ENCODE measurements around the gene TRAPPC14. TPM values are rescaled to one million over a fixed set of nuclear protein-coding genes. Genes with fewer than 3 reads are reported as not detected.

Gene TRAPPC14
- total and polyA plus RNA-seq, 2 donors from 2014 or later: 14.8 to 27.1 TPM

GRCh38 chr7:100157069-100157333, 1.5 kb downstream of the TRAPPC14 start:
- Histone ChIP-seq H3K9me3 (ENCODE audit: control insufficient read depth in 2 of 3, insufficient read depth in 1 of 3, low read length in 3 of 3) (no peaks in the 10 kb centered on the region), H3K36me3 (ENCODE audit: control insufficient read depth in 2 of 3, insufficient read depth in 3 of 3, low read length in 3 of 3) (peaks cover 2 to 18% (median 3%) of the 10 kb centered on the region in 3 donors), H3K9ac (ENCODE audit: low read length in 3 of 3) (peak overlapping the region in 1 of 3 donors; percentile 41), H3K27ac (ENCODE audit: low read depth in 2 of 2, low read length in 2 of 2) (no peak overlapping the region), H3K4me1 (ENCODE audit: control insufficient read depth in 2 of 3, insufficient read depth in 2 of 3, low read depth in 1 of 3, low read length in 3 of 3) (peaks cover 0 to 8% (median 4%) of the 10 kb centered on the region in 3 donors), H3K4me3 (ENCODE audit: low read length in 3 of 3) (peak overlapping the region in 1 of 3 donors; percentile 71), H3K27me3 (ENCODE audit: control insufficient read depth, insufficient read depth, low read length) (no peaks in the 10 kb centered on the region)
- DNase-seq (no peak), FAIRE-seq (no peak)
- TF ChIP-seq, protein P1, sequence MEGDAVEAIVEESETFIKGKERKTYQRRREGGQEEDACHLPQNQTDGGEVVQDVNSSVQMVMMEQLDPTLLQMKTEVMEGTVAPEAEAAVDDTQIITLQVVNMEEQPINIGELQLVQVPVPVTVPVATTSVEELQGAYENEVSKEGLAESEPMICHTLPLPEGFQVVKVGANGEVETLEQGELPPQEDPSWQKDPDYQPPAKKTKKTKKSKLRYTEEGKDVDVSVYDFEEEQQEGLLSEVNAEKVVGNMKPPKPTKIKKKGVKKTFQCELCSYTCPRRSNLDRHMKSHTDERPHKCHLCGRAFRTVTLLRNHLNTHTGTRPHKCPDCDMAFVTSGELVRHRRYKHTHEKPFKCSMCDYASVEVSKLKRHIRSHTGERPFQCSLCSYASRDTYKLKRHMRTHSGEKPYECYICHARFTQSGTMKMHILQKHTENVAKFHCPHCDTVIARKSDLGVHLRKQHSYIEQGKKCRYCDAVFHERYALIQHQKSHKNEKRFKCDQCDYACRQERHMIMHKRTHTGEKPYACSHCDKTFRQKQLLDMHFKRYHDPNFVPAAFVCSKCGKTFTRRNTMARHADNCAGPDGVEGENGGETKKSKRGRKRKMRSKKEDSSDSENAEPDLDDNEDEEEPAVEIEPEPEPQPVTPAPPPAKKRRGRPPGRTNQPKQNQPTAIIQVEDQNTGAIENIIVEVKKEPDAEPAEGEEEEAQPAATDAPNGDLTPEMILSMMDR (IDR thresholded peaks at IDR 0.05; ENCODE audit: borderline replicate concordance, extremely low read depth, insufficient read depth): no peak
- intact Hi-C loops (cut with DNase I): no loop called here

- TF ChIP-seq, protein P1 (IDR thresholded peaks at IDR 0.05; ENCODE audit: borderline replicate concordance, extremely low read depth, insufficient read depth): no peak
- Histone ChIP-seq H3K27me3 (ENCODE audit: control insufficient read depth, insufficient read depth, low read length) (no peaks in the 10 kb centered on the region), H3K9me3 (ENCODE audit: control insufficient read depth in 2 of 3, insufficient read depth in 1 of 3, low read length in 3 of 3) (no peaks in the 10 kb centered on the region), H3K36me3 (ENCODE audit: control insufficient read depth in 2 of 3, insufficient read depth in 3 of 3, low read length in 3 of 3) (peaks cover 2 to 18% (median 3%) of the 10 kb centered on the region in 3 donors), H3K27ac (ENCODE audit: low read depth in 2 of 2, low read length in 2 of 2) (no peak overlapping the region), H3K4me3 (ENCODE audit: low read length in 3 of 3) (no peak overlapping the region), H3K4me1 (ENCODE audit: control insufficient read depth in 2 of 3, insufficient read depth in 2 of 3, low read depth in 1 of 3, low read length in 3 of 3) (peaks cover 0 to 8% (median 4%) of the 10 kb centered on the region in 3 donors), H3K9ac (ENCODE audit: low read length in 3 of 3) (peak overlapping the region in 1 of 3 donors; percentile 12)
- FAIRE-seq (no peak), DNase-seq (peak in 1 of 5 donors; percentile 44)
- intact Hi-C loops (cut with DNase I): no loop called here
Measured at GRCh38 chr7:100156331-100157068, 2.0 kb downstream of the TRAPPC14 start.

GRCh38 chr7:100155553-100156317, 2.8 kb downstream of the TRAPPC14 start:
- H3K36me3 ChIP-seq (ENCODE audit: control insufficient read depth in 2 of 3, insufficient read depth in 3 of 3, low read length in 3 of 3): peaks cover 2 to 18% (median 3%) of the 10 kb centered on the region in 3 donors
- H3K9me3 ChIP-seq (ENCODE audit: control insufficient read depth in 2 of 3, insufficient read depth in 1 of 3, low read length in 3 of 3): no peaks in the 10 kb centered on the region
- no peak for FAIRE-seq
- H3K27ac ChIP-seq (ENCODE audit: low read depth in 2 of 2, low read length in 2 of 2): no peak overlapping the region
- no peak overlapping the region for H3K9ac ChIP-seq (ENCODE audit: low read length in 3 of 3)
- intact Hi-C loops (cut with DNase I): no loop called here
- H3K4me1 ChIP-seq (ENCODE audit: control insufficient read depth in 2 of 3, insufficient read depth in 2 of 3, low read depth in 1 of 3, low read length in 3 of 3): peaks cover 0 to 8% (median 4%) of the 10 kb centered on the region in 3 donors
- H3K4me3 ChIP-seq (ENCODE audit: low read length in 3 of 3): no peak overlapping the region
- H3K27me3 ChIP-seq (ENCODE audit: control insufficient read depth, insufficient read depth, low read length): no peaks in the 10 kb centered on the region
- no peak for DNase-seq
- TF ChIP-seq, protein P1 (IDR thresholded peaks at IDR 0.05; ENCODE audit: borderline replicate concordance, extremely low read depth, insufficient read depth): no peak

Data from kidney (tissue), 14 donors.